HepG2 (cell line): ENCODE results near the gene CMIP. TPM values are rescaled to one million over a fixed set of nuclear protein-coding genes. Genes with fewer than 3 reads are reported as not detected.

Experiments used
- ARID3A ChIP-seq: IDR thresholded peaks from 2 replicates; pipeline ENCODE4 v1.6.1; 2012; ENCODE audit warnings: low read depth, low read length, improper control_type of control experiment
- CENPX ChIP-seq: sonication (generic); formaldehyde crosslinking; IDR thresholded peaks from 2 replicates; pipeline ENCODE4 v1.9.0; 2021; ENCODE audit warnings: mild to moderate bottlenecking, missing genetic modification reagents, moderate library complexity
- FOSL2 ChIP-seq: sonication (generic); formaldehyde crosslinking; IDR thresholded peaks from 2 replicates; pipeline ENCODE4 v1.4.0; 2020; ENCODE audit warnings: missing genetic modification reagents
- IKZF4 ChIP-seq: sonication (generic); formaldehyde crosslinking; IDR thresholded peaks from 2 replicates; pipeline ENCODE4 v1.5.1; 2020; ENCODE audit warnings: borderline replicate concordance, mild to moderate bottlenecking, low read depth, missing genetic modification reagents; ENCODE audit errors: not compliant biosample characterization
- SKIL ChIP-seq: sonication (generic); formaldehyde crosslinking; IDR thresholded peaks from 2 replicates; pipeline ENCODE4 v1.8.0; 2022; ENCODE audit warnings: missing genetic modification reagents, mild to moderate bottlenecking, moderate library complexity, borderline replicate concordance
- U2AF2 ChIP-seq: fragments of 200-400 bp; formaldehyde crosslinking; IDR thresholded peaks from 2 replicates; pipeline ENCODE4 v1.6.1; 2017; ENCODE audit warnings: low read depth, mild to moderate bottlenecking, low read length
- ZEB1 ChIP-seq: IDR thresholded peaks from 2 replicates; pipeline ENCODE4 v1.6.1; 2012; ENCODE audit warnings: mild to moderate bottlenecking, low read depth, inconsistent platforms; ENCODE audit not compliant: insufficient replicate concordance
- ZNF251 ChIP-seq: sonication (generic); formaldehyde crosslinking; IDR thresholded peaks from 2 replicates; pipeline ENCODE4 v1.9.0; 2021; ENCODE audit warnings: mild to moderate bottlenecking, missing genetic modification reagents
- ZNF33B ChIP-seq: sonication (generic); formaldehyde crosslinking; IDR thresholded peaks from 2 replicates; pipeline ENCODE4 v1.5.1; 2020; ENCODE audit warnings: mild to moderate bottlenecking, missing genetic modification reagents
- ZNF839 ChIP-seq: sonication (generic); formaldehyde crosslinking; IDR thresholded peaks from 2 replicates; pipeline ENCODE4 v1.4.0; 2020; ENCODE audit warnings: missing genetic modification reagents, mild to moderate bottlenecking, borderline replicate concordance
- polyA plus RNA-seq, 8 experiments: library from polyadenylated mRNA; depleted of rRNA in 3 of 8; stranded (reverse) in 7 of 8; unstranded in 1 of 8; fragments of >200 nt; fragmentation: Illumina TruSeq in 4 of 8; extraction: Trizol in 4 of 8; gene quantifications; 2 replicates each; pipeline versions ENCODE4 v1.2.1 to v1.2.3, GENCODE V29; 2011 to 2016; ENCODE audit warnings: low read depth in 4 of 8, missing spikeins in 1 of 8, mixed read lengths in 1 of 8; ENCODE audit not compliant: insufficient read depth in 1 of 8
- total RNA-seq, 5 experiments: library from RNA; depleted of rRNA; stranded (reverse); fragments of >200 nt; fragmentation: Illumina TruSeq; extraction: Trizol; gene quantifications; 2 replicates each; pipeline ENCODE4 v1.2.3, GENCODE V29; 2016; ENCODE audit warnings: low read depth in 1 of 5
- TF ChIP-seq, protein P1 (sequence below): sonication (generic); formaldehyde crosslinking; IDR thresholded peaks from 2 replicates; pipeline ENCODE4 v1.5.1; 2020; ENCODE audit warnings: mild to moderate bottlenecking, missing genetic modification reagents, moderate library complexity
- TF ChIP-seq, protein P2 (sequence below): sonication (generic); formaldehyde crosslinking; IDR thresholded peaks from 2 replicates; pipeline ENCODE4 v1.8.1; 2022; ENCODE audit warnings: low read depth, mild to moderate bottlenecking, missing genetic modification reagents
- TF ChIP-seq, protein P3 (sequence below): sonication (generic); formaldehyde crosslinking; IDR thresholded peaks from 2 replicates; pipeline ENCODE4 v1.4.0; 2020; ENCODE audit warnings: mild to moderate bottlenecking, missing genetic modification reagents

CMIP gene
- total and polyA plus RNA-seq, 2 of the 13 experiments (the other 11 are each of a cell fraction or from before 2014, with no cell fraction given), result 10.9 to 18.1 TPM

- TF ChIP-seq, protein P1, sequence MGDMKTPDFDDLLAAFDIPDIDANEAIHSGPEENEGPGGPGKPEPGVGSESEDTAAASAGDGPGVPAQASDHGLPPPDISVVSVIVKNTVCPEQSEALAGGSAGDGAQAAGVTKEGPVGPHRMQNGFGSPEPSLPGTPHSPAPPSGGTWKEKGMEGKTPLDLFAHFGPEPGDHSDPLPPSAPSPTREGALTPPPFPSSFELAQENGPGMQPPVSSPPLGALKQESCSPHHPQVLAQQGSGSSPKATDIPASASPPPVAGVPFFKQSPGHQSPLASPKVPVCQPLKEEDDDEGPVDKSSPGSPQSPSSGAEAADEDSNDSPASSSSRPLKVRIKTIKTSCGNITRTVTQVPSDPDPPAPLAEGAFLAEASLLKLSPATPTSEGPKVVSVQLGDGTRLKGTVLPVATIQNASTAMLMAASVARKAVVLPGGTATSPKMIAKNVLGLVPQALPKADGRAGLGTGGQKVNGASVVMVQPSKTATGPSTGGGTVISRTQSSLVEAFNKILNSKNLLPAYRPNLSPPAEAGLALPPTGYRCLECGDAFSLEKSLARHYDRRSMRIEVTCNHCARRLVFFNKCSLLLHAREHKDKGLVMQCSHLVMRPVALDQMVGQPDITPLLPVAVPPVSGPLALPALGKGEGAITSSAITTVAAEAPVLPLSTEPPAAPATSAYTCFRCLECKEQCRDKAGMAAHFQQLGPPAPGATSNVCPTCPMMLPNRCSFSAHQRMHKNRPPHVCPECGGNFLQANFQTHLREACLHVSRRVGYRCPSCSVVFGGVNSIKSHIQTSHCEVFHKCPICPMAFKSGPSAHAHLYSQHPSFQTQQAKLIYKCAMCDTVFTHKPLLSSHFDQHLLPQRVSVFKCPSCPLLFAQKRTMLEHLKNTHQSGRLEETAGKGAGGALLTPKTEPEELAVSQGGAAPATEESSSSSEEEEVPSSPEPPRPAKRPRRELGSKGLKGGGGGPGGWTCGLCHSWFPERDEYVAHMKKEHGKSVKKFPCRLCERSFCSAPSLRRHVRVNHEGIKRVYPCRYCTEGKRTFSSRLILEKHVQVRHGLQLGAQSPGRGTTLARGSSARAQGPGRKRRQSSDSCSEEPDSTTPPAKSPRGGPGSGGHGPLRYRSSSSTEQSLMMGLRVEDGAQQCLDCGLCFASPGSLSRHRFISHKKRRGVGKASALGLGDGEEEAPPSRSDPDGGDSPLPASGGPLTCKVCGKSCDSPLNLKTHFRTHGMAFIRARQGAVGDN (CRISPR knock-in tag), result peak; percentile 97
- TF ChIP-seq FOSL2 (CRISPR knock-in tag), result peak; percentile 85
- peak; percentile 43 for TF ChIP-seq ZEB1
- TF ChIP-seq, protein P2, sequence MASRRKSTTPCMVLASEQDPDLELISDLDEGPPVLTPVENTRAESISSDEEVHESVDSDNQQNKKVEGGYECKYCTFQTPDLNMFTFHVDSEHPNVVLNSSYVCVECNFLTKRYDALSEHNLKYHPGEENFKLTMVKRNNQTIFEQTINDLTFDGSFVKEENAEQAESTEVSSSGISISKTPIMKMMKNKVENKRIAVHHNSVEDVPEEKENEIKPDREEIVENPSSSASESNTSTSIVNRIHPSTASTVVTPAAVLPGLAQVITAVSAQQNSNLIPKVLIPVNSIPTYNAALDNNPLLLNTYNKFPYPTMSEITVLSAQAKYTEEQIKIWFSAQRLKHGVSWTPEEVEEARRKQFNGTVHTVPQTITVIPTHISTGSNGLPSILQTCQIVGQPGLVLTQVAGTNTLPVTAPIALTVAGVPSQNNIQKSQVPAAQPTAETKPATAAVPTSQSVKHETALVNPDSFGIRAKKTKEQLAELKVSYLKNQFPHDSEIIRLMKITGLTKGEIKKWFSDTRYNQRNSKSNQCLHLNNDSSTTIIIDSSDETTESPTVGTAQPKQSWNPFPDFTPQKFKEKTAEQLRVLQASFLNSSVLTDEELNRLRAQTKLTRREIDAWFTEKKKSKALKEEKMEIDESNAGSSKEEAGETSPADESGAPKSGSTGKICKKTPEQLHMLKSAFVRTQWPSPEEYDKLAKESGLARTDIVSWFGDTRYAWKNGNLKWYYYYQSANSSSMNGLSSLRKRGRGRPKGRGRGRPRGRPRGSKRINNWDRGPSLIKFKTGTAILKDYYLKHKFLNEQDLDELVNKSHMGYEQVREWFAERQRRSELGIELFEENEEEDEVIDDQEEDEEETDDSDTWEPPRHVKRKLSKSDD (CRISPR knock-in tag), result no peak; the same call in 1 of the 2 replicates
- TF ChIP-seq U2AF2, result no peak
- peak; percentile 81; the same call in 1 of the 2 replicates for TF ChIP-seq ZNF839 (CRISPR knock-in tag)
- TF ChIP-seq, protein P3, sequence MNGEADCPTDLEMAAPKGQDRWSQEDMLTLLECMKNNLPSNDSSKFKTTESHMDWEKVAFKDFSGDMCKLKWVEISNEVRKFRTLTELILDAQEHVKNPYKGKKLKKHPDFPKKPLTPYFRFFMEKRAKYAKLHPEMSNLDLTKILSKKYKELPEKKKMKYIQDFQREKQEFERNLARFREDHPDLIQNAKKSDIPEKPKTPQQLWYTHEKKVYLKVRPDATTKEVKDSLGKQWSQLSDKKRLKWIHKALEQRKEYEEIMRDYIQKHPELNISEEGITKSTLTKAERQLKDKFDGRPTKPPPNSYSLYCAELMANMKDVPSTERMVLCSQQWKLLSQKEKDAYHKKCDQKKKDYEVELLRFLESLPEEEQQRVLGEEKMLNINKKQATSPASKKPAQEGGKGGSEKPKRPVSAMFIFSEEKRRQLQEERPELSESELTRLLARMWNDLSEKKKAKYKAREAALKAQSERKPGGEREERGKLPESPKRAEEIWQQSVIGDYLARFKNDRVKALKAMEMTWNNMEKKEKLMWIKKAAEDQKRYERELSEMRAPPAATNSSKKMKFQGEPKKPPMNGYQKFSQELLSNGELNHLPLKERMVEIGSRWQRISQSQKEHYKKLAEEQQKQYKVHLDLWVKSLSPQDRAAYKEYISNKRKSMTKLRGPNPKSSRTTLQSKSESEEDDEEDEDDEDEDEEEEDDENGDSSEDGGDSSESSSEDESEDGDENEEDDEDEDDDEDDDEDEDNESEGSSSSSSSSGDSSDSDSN (CRISPR knock-in tag), result peak; percentile 97
- TF ChIP-seq ZNF33B, result peak; percentile 87
- no peak for TF ChIP-seq ZNF251 (CRISPR knock-in tag)
- TF ChIP-seq ARID3A, result peak; percentile 88
- TF ChIP-seq CENPX (CRISPR knock-in tag), result no peak
- TF ChIP-seq SKIL (CRISPR knock-in tag), result peak; percentile 97
- no peak for TF ChIP-seq IKZF4
Measured at GRCh38 chr16:81448154-81449131, 3.8 kb downstream of the CMIP start (continued).
